Brain microvascular endothelial cell (primary cell): Measurements from ENCODE around the gene SOD3.

Experiments used
- DNase-seq: peaks from one replicate; pipeline ENCODE4 v3.0.0-alpha.2; 2020
- H3K27ac ChIP-seq: fragments of 250-450 bp; sonication (Bioruptor Pico); 2 replicates; pipeline ENCODE4 v1.5.1; 2020; ENCODE audit warnings: mild to moderate bottlenecking, moderate library complexity
- H3K27me3 ChIP-seq: fragments of 250-450 bp; sonication (Bioruptor Pico); replicated peaks from 2 replicates; pipeline ENCODE4 v1.5.1; 2020; ENCODE audit warnings: mild to moderate bottlenecking
- H3K36me3 ChIP-seq: fragments of 250-450 bp; sonication (Bioruptor Pico); replicated peaks from 2 replicates; pipeline ENCODE4 v1.5.1; 2020; ENCODE audit warnings: mild to moderate bottlenecking
- H3K4me3 ChIP-seq: 2 replicates; pipeline ENCODE4 v1.5.1; 2011; ENCODE audit warnings: low read depth, mild to moderate bottlenecking, control low read depth, low read length, moderate library complexity
- in situ Hi-C: cut with HindIII; loops from 2 replicates; pipeline ENCODE4 v1.10.0; 2017; ENCODE audit warnings: low sequenced_read_pairs, low pct_ligation_motif_present
- TF ChIP-seq, protein P1 (sequence below): IDR thresholded peaks from 2 replicates; pipeline ENCODE4 v1.5.1; 2011; ENCODE audit warnings: low read depth, mild to moderate bottlenecking, moderate library complexity, low read length, control low read depth, inconsistent platforms; ENCODE audit errors: missing control alignments

The SOD3 gene

DNA sequence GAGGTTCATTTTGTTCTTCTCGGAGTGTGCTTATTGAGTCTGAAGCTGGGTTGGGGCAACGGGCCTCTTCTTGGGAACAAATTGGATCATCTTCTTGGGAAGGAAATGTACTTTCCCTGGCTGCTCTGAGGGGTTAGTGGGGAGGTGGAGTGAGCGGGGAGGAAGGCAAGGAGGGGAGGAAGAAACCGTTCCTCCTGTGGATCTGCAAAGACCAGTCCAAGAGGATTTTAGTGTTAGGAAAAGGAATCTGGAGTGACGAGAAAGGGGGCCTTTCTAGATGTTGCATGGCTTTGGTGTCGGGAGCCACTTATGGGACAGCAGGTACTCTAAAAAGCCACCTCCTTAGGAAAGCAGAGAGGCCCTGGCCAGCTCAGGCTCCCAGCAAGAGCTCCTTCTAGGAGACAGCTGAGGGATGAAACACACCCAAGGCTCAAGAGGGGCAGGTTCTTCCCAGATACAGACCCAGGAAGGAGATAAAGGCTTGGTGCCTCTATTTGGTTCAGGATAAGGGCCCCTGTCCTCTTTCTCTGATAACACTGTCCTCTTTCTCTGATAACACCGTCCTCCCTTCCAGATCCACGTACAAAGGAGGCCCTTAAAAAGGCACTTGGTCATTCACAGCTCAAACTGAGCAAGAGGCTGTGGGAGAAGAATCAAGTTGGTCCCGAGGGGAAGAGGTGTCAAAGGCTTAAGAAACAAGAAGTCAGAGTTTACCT is 451 bp downstream of the SOD3 start:
- no peaks in the 10 kb centered on the region for H3K36me3 ChIP-seq
- H3K4me3 ChIP-seq: peak overlapping the region; percentile 22
- H3K27ac ChIP-seq: no peak overlapping the region
- TF ChIP-seq, protein P1, sequence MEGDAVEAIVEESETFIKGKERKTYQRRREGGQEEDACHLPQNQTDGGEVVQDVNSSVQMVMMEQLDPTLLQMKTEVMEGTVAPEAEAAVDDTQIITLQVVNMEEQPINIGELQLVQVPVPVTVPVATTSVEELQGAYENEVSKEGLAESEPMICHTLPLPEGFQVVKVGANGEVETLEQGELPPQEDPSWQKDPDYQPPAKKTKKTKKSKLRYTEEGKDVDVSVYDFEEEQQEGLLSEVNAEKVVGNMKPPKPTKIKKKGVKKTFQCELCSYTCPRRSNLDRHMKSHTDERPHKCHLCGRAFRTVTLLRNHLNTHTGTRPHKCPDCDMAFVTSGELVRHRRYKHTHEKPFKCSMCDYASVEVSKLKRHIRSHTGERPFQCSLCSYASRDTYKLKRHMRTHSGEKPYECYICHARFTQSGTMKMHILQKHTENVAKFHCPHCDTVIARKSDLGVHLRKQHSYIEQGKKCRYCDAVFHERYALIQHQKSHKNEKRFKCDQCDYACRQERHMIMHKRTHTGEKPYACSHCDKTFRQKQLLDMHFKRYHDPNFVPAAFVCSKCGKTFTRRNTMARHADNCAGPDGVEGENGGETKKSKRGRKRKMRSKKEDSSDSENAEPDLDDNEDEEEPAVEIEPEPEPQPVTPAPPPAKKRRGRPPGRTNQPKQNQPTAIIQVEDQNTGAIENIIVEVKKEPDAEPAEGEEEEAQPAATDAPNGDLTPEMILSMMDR: no peak
- H3K27me3 ChIP-seq: no peaks in the 10 kb centered on the region
- in situ Hi-C loops: no loop called here
- no peak for DNase-seq

DNA sequence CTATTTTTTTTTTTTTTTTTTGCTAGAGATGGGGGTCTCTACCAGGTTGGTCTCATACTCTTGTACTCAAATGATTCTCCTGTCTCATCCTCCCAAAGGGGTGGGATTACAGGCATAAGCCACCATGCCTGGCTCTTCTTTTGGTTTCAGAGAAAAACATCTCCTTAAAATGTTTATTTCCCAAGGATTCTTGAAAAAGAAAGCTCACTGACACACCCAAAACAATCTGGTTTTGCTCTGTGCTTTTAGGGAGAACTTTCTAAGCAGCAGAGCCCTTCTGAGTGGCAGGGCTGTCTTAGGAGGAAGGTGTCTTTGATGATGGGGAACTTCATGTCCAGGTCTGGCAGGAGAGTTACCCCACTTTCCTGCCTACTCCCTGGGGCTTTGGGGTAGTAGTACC is 1.2 kb downstream of the SOD3 start:
- in situ Hi-C loops: no loop called here
- DNase-seq: no peak
- Histone ChIP-seq H3K27ac (no peak overlapping the region), H3K4me3 (no peak overlapping the region), H3K27me3 (no peaks in the 10 kb centered on the region), H3K36me3 (no peaks in the 10 kb centered on the region)
- TF ChIP-seq, protein P1: no peak

DNA sequence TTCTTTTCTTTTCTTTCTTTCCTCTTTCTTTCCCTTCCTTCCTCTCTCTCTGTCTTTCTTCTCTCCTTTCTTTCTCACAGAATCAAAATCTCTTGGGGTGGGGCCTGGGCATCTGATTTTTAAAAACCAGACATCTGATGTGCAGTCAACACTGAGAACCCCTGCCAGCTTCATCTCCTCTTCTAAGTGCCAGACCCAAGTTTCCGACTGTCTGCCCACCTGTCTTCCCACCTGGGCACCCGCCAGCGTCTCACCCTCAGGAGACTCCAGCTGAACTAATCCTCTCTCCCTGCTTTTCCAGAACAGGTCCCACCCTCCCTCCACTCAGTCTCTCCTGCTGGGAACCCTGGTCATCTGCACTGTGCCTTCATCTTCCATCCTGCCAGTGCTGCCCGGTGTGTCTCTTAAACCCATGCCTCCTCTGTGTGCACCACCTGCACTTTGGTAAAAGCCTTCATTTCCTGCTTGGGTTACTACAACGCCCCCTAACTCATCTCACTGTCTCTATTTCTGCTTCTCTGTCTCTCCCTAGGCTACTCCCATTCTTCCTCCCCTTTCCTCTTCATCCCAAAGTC is 2.8 kb downstream of the SOD3 start:
- Histone ChIP-seq H3K36me3 (no peaks in the 10 kb centered on the region), H3K4me3 (no peak overlapping the region), H3K27me3 (no peaks in the 10 kb centered on the region), H3K27ac (no peak overlapping the region)
- in situ Hi-C loops: no loop called here
- DNase-seq: no peak
- TF ChIP-seq, protein P1: no peak

DNA sequence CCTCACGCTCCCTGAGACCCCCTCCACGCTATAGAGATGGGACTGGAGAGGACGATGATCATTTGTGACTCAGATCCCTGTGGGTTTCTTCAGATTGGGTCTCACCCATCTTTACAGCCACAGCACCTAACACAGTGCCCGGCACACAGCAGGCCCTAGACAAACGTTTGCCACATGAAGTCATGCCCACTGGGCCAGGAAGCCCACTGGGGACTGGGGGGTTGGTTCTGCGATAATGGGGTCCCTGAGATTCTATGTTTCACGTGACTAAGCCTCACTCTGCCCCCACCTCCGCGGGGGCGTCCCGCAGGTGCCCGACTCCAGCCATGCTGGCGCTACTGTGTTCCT is 3.8 kb downstream of the SOD3 start:
- in situ Hi-C loops: no loop called here
- TF ChIP-seq, protein P1: no peak
- Histone ChIP-seq H3K27ac (no peak overlapping the region), H3K4me3 (no peak overlapping the region), H3K36me3 (no peaks in the 10 kb centered on the region), H3K27me3 (no peaks in the 10 kb centered on the region)
- no peak for DNase-seq

DNA sequence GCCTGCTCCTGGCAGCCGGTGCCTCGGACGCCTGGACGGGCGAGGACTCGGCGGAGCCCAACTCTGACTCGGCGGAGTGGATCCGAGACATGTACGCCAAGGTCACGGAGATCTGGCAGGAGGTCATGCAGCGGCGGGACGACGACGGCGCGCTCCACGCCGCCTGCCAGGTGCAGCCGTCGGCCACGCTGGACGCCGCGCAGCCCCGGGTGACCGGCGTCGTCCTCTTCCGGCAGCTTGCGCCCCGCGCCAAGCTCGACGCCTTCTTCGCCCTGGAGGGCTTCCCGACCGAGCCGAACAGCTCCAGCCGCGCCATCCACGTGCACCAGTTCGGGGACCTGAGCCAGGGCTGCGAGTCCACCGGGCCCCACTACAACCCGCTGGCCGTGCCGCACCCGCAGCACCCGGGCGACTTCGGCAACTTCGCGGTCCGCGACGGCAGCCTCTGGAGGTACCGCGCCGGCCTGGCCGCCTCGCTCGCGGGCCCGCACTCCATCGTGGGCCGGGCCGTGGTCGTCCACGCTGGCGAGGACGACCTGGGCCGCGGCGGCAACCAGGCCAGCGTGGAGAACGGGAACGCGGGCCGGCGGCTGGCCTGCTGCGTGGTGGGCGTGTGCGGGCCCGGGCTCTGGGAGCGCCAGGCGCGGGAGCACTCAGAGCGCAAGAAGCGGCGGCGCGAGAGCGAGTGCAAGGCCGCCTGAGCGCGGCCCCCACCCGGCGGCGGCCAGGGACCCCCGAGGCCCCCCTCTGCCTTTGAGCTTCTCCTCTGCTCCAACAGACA is 4.4 kb downstream of the SOD3 start:
- no peak for DNase-seq
- H3K36me3 ChIP-seq: no peaks in the 10 kb centered on the region
- peak overlapping the region; percentile 37 for H3K4me3 ChIP-seq
- TF ChIP-seq, protein P1: no peak
- H3K27ac ChIP-seq: no peak overlapping the region
- H3K27me3 ChIP-seq: no peaks in the 10 kb centered on the region
- in situ Hi-C loops: no loop called here
